Adrenal gland (tissue), 5 donors: ENCODE results near the gene ZSWIM8.

Experiments
- POLR2A ChIP-seq, 2 donors: fragments of 450-650 bp; IDR thresholded peaks; one replicate each; pipeline ENCODE4 v1.6.1; 2017; ENCODE audit warnings: antibody characterized with exemption in 2 of 2, mild to moderate bottlenecking in 2 of 2, moderate library complexity in 1 of 2
- TF ChIP-seq, protein P1 (sequence below), 6 experiments: fragments of 450-650 bp in 4 of 6; fragments of 200-600 bp in 2 of 6; sonication (generic) in 1 of 6; IDR thresholded peaks; 1 replicate in 5 of 6; 2 replicates in 1 of 6; pipeline versions ENCODE4 v1.5.1 to v1.8.0; 2016 to 2021; ENCODE audit warnings: antibody characterized with exemption in 6 of 6, mild to moderate bottlenecking in 2 of 6, moderate library complexity in 1 of 6
- donor health status: DM: no; HTN: no; CAD: no.

DNA sequence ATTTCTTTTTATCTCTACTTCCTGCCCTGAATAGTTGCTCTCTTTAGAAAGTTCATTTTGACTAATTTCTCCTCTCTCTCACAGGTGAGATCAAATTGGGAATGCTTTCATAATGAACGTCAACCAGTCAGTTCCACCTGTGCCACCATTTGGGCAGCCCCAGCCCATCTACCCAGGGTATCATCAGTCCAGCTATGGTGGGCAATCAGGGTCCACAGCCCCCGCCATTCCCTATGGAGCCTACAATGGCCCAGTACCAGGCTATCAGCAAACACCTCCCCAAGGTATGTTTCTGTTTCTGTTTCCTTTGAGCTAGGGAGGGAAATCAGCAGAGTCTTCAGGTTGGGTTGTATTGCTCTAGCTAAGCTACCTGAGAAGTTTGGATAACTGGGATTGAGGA, 38.7 kb upstream of the ZSWIM8 start:
- TF ChIP-seq, protein P1, sequence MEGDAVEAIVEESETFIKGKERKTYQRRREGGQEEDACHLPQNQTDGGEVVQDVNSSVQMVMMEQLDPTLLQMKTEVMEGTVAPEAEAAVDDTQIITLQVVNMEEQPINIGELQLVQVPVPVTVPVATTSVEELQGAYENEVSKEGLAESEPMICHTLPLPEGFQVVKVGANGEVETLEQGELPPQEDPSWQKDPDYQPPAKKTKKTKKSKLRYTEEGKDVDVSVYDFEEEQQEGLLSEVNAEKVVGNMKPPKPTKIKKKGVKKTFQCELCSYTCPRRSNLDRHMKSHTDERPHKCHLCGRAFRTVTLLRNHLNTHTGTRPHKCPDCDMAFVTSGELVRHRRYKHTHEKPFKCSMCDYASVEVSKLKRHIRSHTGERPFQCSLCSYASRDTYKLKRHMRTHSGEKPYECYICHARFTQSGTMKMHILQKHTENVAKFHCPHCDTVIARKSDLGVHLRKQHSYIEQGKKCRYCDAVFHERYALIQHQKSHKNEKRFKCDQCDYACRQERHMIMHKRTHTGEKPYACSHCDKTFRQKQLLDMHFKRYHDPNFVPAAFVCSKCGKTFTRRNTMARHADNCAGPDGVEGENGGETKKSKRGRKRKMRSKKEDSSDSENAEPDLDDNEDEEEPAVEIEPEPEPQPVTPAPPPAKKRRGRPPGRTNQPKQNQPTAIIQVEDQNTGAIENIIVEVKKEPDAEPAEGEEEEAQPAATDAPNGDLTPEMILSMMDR (IDR thresholded peaks at IDR 0.05), result no peak
- TF ChIP-seq POLR2A (IDR thresholded peaks at IDR 0.05), result no peak
